MCF 10A (cell line): ENCODE data around the gene MRPL28. TPM values are rescaled to one million over a fixed set of nuclear protein-coding genes. Genes with fewer than 3 reads are reported as not detected.

Experiments used
- BruUV-seq: library from RNA; stranded (reverse); fragments of 400-500 nt; replicated peaks from 2 replicates; lab custom pipeline; 2021; lab: Mats Ljungman, UMichigan
- CTCF ChIA-PET: fragments of 300-600 bp; sonication (Branson Sonifier 250); formaldehyde crosslinking; extraction: SDS; loops from one replicate; lab custom pipeline; 2021; ENCODE audit warnings: antibody characterized with exemption, inconsistent platforms; lab: Yijun Ruan, JAX
- POLR2A ChIA-PET: fragments of 300-600, 350-650 bp; sonication (Branson Sonifier 250); formaldehyde crosslinking; extraction: SDS; loops from one replicate; lab custom pipeline; 2020; ENCODE audit warnings: antibody characterized with exemption, inconsistent platforms; lab: Yijun Ruan, JAX
- DNase-seq: peaks from one replicate; pipeline ENCODE4 v3.0.0-alpha.2; 2018; ENCODE audit not compliant: unreplicated experiment
- H3K27ac Mint-ChIP-seq: one replicate; pipeline ENCODE4 v1.8.0; 2022; ENCODE audit warnings: mild to moderate bottlenecking, low read depth, mixed read lengths; ENCODE audit not compliant: unreplicated experiment
- H3K27me3 Mint-ChIP-seq: one replicate; pipeline ENCODE4 v1.8.0; 2022; ENCODE audit warnings: mixed read lengths; ENCODE audit not compliant: insufficient read depth, unreplicated experiment
- H3K36me3 Mint-ChIP-seq: one replicate; pipeline ENCODE4 v1.8.0; 2022; ENCODE audit warnings: mild to moderate bottlenecking, moderate library complexity, mixed read lengths; ENCODE audit not compliant: insufficient read depth, unreplicated experiment
- H3K4me1 Mint-ChIP-seq: one replicate; pipeline ENCODE4 v1.8.0; 2022; ENCODE audit warnings: mixed read lengths; ENCODE audit not compliant: insufficient read depth, unreplicated experiment
- H3K4me3 Mint-ChIP-seq: one replicate; pipeline ENCODE4 v1.8.0; 2022; ENCODE audit warnings: mild to moderate bottlenecking, moderate library complexity, mixed read lengths; ENCODE audit not compliant: unreplicated experiment
- H3K9me3 Mint-ChIP-seq: one replicate; pipeline ENCODE4 v1.8.0; 2022; ENCODE audit warnings: mixed read lengths; ENCODE audit not compliant: unreplicated experiment
- CTCF ChIP-seq: fragments of 200-600 bp; IDR thresholded peaks from one replicate; pipeline ENCODE4 v1.8.0; 2022; ENCODE audit warnings: antibody characterized with exemption, mild to moderate bottlenecking; ENCODE audit not compliant: unreplicated experiment
- intact Hi-C: fragments of 100-400 bp; cut with micrococcal nuclease; formaldehyde crosslinking; loops from 2 replicates; pipeline ENCODE4 v1.14.1; 2022
- total RNA-seq: library from RNA; stranded (reverse); gene quantifications from 2 replicates; pipeline ENCODE4 v1.2.3, GENCODE V29; 2022

The MRPL28 gene
- total RNA-seq, 1 experiment from 2014 or later, result 105 TPM

GRCh38 chr16:340370-341091 lies 29.8 kb downstream of the MRPL28 start:
- H3K27ac Mint-ChIP-seq, result no peak overlapping the region
- ChIA-PET POLR2A (no interaction called here), CTCF (interaction anchor here (0.6 kb wide), 1 partner anchor 27 kb away, joined by 3 read pairs; no protein-coding TSS in a partner anchor)
- intact Hi-C loops, result no loop called here
- no peaks in the 10 kb centered on the region for H3K27me3 Mint-ChIP-seq
- no peak overlapping the region for H3K4me3 Mint-ChIP-seq
- no peaks in the 10 kb centered on the region for H3K9me3 Mint-ChIP-seq
- peaks cover 31% of the 10 kb centered on the region for H3K36me3 Mint-ChIP-seq
- peaks cover 9% of the 10 kb centered on the region for H3K4me1 Mint-ChIP-seq
- TF ChIP-seq CTCF, result no peak
- no peak for DNase-seq
- no TSS peak for BruUV-seq

GRCh38 chr16:339680-340079 lies 30.7 kb downstream of the MRPL28 start:
- DNase-seq, result no peak
- no peak for TF ChIP-seq CTCF
- no peak overlapping the region for H3K27ac Mint-ChIP-seq
- H3K9me3 Mint-ChIP-seq, result no peaks in the 10 kb centered on the region
- BruUV-seq, result no TSS peak
- no peaks in the 10 kb centered on the region for H3K27me3 Mint-ChIP-seq
- no peak overlapping the region for H3K4me3 Mint-ChIP-seq
- ChIA-PET POLR2A (no interaction called here), CTCF (interaction anchor here (0.6 kb wide), 1 partner anchor 158 kb away, joined by 3 read pairs; no protein-coding TSS in a partner anchor)
- H3K4me1 Mint-ChIP-seq, result peaks cover 15% of the 10 kb centered on the region
- intact Hi-C loops, result no loop called here
- H3K36me3 Mint-ChIP-seq, result peaks cover 30% of the 10 kb centered on the region

- TF ChIP-seq CTCF, result no peak
- no TSS peak for BruUV-seq
- Mint-ChIP-seq H3K27me3 (no peaks in the 10 kb centered on the region), H3K4me3 (no peak overlapping the region), H3K27ac (no peak overlapping the region), H3K4me1 (peaks cover 15% of the 10 kb centered on the region), H3K9me3 (no peaks in the 10 kb centered on the region), H3K36me3 (peaks cover 16% of the 10 kb centered on the region)
- ChIA-PET POLR2A (interaction anchor here (0.9 to 1.2 kb wide), 3 partner anchors 9 to 18 kb away, joined by 3 read pairs; no protein-coding TSS in a partner anchor), CTCF (interaction anchor here (1.3 kb wide), 1 partner anchor 24 kb away, joined by 3 read pairs; no protein-coding TSS in a partner anchor)
- intact Hi-C loops, result no loop called here
- DNase-seq, result no peak
Observed at GRCh38 chr16:337975-338575, 32.3 kb downstream of the MRPL28 start.

- POLR2A ChIA-PET, result interaction anchor here (0.9 to 1.2 kb wide), 2 partner anchors 14 to 17 kb away, joined by 3 read pairs; no protein-coding TSS in a partner anchor
- Mint-ChIP-seq H3K27me3 (no peaks in the 10 kb centered on the region), H3K4me3 (no peak overlapping the region), H3K27ac (no peak overlapping the region), H3K9me3 (no peaks in the 10 kb centered on the region), H3K36me3 (peaks cover 16% of the 10 kb centered on the region), H3K4me1 (peaks cover 15% of the 10 kb centered on the region)
- TF ChIP-seq CTCF, result no peak
- BruUV-seq, result no TSS peak
- CTCF ChIA-PET, result interaction anchor here (0.6 to 1.3 kb wide), 2 partner anchors 23 to 24 kb away, joined by 3 read pairs; no protein-coding TSS in a partner anchor
- DNase-seq, result no peak
- intact Hi-C loops, result no loop called here
Observed at GRCh38 chr16:337437-337836, 32.9 kb downstream of the MRPL28 start.
